Left lung (tissue), 10 donors: Measurements from ENCODE around the gene SELL. TPM values are rescaled to one million over a fixed set of nuclear protein-coding genes. Genes with fewer than 3 reads are reported as not detected.

Source experiments
- ATAC-seq: fragments of 200-7000 bp; cut with Tn5 transposase; one replicate; pipeline ENCODE4 v1.9.1; 2020; ENCODE audit warnings: moderate library complexity
- DNase-seq, 4 donors: peaks; one replicate each; pipeline ENCODE4 v3.0.0-alpha.2; 2013 to 2020
- H3K27ac ChIP-seq, 2 donors: fragments of 200-600 bp; sonication (generic) in 1 of 2; one replicate each; pipeline versions ENCODE4 v1.5.0 to v1.8.0; 2020 to 2021
- H3K27me3 ChIP-seq, 2 donors: fragments of 200-600 bp; sonication (generic) in 1 of 2; one replicate each; pipeline versions ENCODE4 v1.5.0 to v1.8.0; 2020 to 2021
- H3K36me3 ChIP-seq, 2 donors: fragments of 200-600 bp; sonication (generic) in 1 of 2; one replicate each; pipeline versions ENCODE4 v1.5.0 to v1.8.0; 2020 to 2021
- H3K4me1 ChIP-seq, 2 donors: fragments of 200-600 bp; one replicate each; pipeline ENCODE4 v1.8.0; 2021
- H3K4me3 ChIP-seq, 2 donors: fragments of 200-600 bp; sonication (generic) in 1 of 2; one replicate each; pipeline versions ENCODE4 v1.5.0 to v1.8.0; 2020 to 2021; ENCODE audit warnings: mild to moderate bottlenecking in 1 of 2
- H3K9me3 ChIP-seq, 2 donors: fragments of 200-600 bp; sonication (generic) in 1 of 2; one replicate each; pipeline versions ENCODE4 v1.5.0 to v1.8.0; 2020 to 2021
- intact Hi-C, 2 donors: fragments of 100-400 bp; cut with DNase I; formaldehyde crosslinking; loops; one replicate each; pipeline versions ENCODE4 v1.11.2 to v1.14.2; 2022
- polyA plus RNA-seq, 6 donors: library from polyadenylated mRNA; unstranded; fragments of 120-200 nt; gene quantifications; one replicate each; pipeline ENCODE4 v1.2.1, GENCODE V29; 2013; ENCODE audit not compliant: insufficient read length in 6 of 6
- total RNA-seq, 2 donors: library from RNA; stranded (reverse); fragmentation: NEBNext Ultra II Directional; extraction: Animal tissue kit (Norgen Biotek cat#: 25700); gene quantifications; one replicate each; pipeline ENCODE4 v1.2.1, GENCODE V29; 2021
- TF ChIP-seq, protein P1 (sequence below), 2 donors: fragments of 200-600 bp; sonication (generic) in 1 of 2; IDR thresholded peaks; one replicate each; pipeline versions ENCODE4 v1.5.0 to v1.8.0; 2021; ENCODE audit warnings: antibody characterized with exemption in 2 of 2
- donor health status: DM: no; HTN: yes; CAD: no.
- donor health status: DM: no; HTN: no; CAD: no.

SELL gene
- total and polyA plus RNA-seq, 8 donors = 2.6 to 59.2 (median 3.9) TPM

DNA sequence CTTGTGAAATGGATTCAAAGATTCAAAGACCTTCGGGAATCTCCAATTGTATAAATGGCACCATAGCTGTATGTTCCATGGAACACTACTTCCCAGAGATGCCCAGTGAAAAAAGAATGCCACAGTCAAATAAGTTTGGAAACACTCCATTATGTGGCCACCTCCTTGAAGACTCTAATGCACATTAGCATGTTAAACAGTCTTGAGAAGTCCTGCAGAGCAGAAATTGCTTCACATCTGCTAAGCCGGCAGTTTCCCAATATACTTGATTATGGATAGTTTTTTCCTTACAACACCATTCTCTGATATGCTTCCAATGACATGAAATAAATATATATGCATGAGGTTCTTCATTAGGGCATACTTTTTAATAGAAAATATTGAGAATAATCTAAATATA lies 35.1 kb upstream of the SELL start:
- no peaks in the 10 kb centered on the region for H3K4me1 ChIP-seq
- ATAC-seq = no peak
- TF ChIP-seq, protein P1, sequence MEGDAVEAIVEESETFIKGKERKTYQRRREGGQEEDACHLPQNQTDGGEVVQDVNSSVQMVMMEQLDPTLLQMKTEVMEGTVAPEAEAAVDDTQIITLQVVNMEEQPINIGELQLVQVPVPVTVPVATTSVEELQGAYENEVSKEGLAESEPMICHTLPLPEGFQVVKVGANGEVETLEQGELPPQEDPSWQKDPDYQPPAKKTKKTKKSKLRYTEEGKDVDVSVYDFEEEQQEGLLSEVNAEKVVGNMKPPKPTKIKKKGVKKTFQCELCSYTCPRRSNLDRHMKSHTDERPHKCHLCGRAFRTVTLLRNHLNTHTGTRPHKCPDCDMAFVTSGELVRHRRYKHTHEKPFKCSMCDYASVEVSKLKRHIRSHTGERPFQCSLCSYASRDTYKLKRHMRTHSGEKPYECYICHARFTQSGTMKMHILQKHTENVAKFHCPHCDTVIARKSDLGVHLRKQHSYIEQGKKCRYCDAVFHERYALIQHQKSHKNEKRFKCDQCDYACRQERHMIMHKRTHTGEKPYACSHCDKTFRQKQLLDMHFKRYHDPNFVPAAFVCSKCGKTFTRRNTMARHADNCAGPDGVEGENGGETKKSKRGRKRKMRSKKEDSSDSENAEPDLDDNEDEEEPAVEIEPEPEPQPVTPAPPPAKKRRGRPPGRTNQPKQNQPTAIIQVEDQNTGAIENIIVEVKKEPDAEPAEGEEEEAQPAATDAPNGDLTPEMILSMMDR (IDR thresholded peaks at IDR 0.05) = no peak
- no peaks in the 10 kb centered on the region for H3K36me3 ChIP-seq
- intact Hi-C loops = no loop called here
- DNase-seq = no peak
- no peak overlapping the region for H3K27ac ChIP-seq
- H3K4me3 ChIP-seq = no peak overlapping the region
- H3K9me3 ChIP-seq = no peaks in the 10 kb centered on the region
- H3K27me3 ChIP-seq = no peaks in the 10 kb centered on the region

DNA sequence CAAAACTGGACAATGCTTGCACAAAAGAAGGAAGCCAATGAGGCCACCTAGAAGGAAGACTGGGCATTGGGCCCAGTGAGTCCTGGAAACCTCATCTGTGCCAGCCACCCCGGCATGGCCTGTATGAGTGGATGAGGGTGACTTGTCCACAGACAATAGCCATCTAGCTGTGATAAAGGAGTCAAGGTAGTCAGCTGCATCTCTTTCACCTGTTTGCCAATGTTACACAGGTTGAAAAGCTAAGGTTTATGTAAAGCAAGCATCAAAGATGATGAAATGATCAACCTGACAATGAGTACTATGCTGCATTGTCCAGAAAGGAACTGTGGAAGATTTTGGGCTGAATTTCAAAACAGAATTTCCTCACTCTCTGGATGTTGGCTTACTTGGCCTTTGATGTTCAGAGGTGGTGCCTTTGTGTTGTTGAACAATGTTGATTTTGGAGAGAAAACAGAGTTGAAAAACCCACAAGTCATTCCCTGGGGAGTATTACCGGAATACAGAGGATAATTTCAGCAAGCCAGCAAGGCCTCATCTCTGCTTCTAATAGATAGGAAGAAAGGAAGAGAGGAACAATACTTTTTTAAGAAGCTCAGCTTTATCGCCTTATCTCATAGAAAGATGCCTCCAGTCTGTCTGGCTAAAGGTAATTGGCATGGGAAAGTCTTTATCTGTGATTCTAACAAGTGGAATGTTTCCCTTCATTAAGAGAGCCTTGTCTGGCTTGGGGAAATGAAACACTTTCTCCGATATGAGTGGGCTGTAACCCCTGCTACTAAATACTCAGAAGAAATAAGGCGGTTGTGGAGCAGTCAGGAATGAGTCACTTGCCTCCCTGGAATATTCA lies 33.8 kb upstream of the SELL start:
- DNase-seq (no peak), ATAC-seq (peak; percentile 26)
- no peak overlapping the region for H3K27ac ChIP-seq
- no peaks in the 10 kb centered on the region for H3K9me3 ChIP-seq
- H3K4me1 ChIP-seq = no peaks in the 10 kb centered on the region
- intact Hi-C loops = no loop called here
- no peak overlapping the region for H3K4me3 ChIP-seq
- TF ChIP-seq, protein P1 (IDR thresholded peaks at IDR 0.05) = no peak
- no peaks in the 10 kb centered on the region for H3K27me3 ChIP-seq
- no peaks in the 10 kb centered on the region for H3K36me3 ChIP-seq

DNA sequence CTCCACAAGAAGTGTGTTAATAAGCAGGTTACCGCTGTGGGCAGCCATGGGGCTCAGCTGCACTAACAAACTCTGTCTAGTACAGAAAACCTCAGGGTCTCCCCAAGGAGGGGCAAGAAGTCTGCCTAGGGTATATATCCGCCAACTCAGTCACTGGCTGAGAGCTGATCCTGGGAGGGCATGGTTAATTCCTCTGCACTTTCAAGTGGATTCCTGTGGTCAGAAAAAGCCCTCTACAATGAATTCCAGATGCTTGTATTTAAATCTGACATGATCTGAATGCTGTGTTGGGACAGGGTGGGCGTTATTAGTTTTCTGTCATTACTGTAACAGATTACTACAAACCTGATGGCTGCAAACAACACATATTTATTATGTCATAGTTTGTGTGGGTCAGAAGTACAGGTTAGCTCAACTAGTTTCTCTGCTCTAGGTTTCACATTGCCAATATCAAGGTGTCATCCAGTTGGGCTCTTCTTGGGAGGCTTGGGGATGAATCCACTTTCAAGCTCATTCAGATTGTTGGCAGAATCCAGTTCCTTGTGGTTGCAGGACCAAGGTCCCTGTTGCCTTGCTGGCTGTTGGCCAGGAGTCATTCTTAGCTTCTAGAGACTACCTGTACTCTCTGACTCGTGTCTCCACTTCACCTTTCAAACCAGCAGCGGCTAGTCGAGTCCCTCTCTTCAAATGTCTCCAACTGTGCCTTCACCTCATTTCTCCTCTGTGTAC lies 30.4 kb upstream of the SELL start:
- Histone ChIP-seq H3K9me3 (no peaks in the 10 kb centered on the region), H3K27me3 (no peaks in the 10 kb centered on the region), H3K4me3 (no peak overlapping the region), H3K27ac (no peak overlapping the region), H3K4me1 (peaks cover 0 to 5% of the 10 kb centered on the region in 2 donors), H3K36me3 (no peaks in the 10 kb centered on the region)
- intact Hi-C loops = no loop called here
- ATAC-seq (peak; percentile 86), DNase-seq (peak in 2 of 4 donors; percentile 31 to 54)
- TF ChIP-seq, protein P1 (IDR thresholded peaks at IDR 0.05) = no peak

DNA sequence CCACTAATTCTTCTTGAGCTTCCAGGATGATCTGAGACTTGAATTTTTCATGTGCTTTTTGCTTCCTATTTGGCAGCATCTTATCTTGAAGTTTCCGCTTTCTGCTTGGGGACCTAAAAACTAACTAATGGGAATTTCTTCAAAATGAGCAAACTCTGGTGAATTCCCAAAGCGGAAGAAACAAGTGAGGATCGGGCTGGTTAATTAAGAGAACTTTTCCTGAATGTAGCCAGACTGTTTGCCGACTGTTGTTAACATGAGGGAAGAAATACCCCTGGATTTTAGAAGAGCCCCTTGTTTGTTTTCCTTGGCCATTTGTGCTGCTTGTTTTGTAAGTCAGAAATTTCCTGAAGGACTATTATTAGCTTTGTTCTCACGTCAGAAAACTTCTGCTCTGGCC lies 28.6 kb upstream of the SELL start:
- TF ChIP-seq, protein P1 (IDR thresholded peaks at IDR 0.05) = no peak
- Histone ChIP-seq H3K4me1 (peaks cover 0 to 5% of the 10 kb centered on the region in 2 donors), H3K9me3 (no peaks in the 10 kb centered on the region), H3K27me3 (no peaks in the 10 kb centered on the region), H3K27ac (no peak overlapping the region), H3K4me3 (no peak overlapping the region), H3K36me3 (no peaks in the 10 kb centered on the region)
- DNase-seq (no peak), ATAC-seq (no peak)
- intact Hi-C loops = no loop called here

DNA sequence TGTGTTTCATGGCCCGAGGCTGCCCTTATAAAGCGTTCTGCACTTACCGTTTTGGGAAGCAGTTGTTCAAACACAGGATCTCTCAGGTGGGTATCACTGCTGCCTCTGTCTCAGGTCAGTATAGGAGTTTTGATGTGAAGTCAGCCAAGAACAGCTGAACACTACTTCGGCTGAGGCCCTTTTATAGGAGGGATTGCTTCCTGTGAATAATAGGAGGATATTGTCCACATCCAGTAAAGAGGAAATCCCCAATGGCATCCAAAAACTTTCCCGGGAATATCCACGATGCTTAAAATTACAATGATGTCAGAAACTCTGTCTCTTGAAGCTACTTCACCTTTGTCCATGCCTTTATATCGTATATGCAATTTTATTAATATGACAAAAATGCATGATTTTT lies 22.5 kb upstream of the SELL start, which contains the start of gene SELE:
TSS of gene SELE (minus strand) at position 156 of the 400 bp plus-strand sequence. CDS start 467 bp downstream, outside the sequence.
- TF ChIP-seq, protein P1 (IDR thresholded peaks at IDR 0.05) = no peak
- H3K27ac ChIP-seq = no peak within 1 kb of the TSS
- no peak for DNase-seq
- no peaks in the 10 kb centered on the region for H3K27me3 ChIP-seq
- intact Hi-C loops = no loop called here
- ATAC-seq = no peak
- H3K4me1 ChIP-seq = no peaks in the 10 kb centered on the region
- no peaks in the 10 kb centered on the region for H3K9me3 ChIP-seq
- no peaks in the 10 kb centered on the region for H3K36me3 ChIP-seq
- no peak within 1 kb of the TSS for H3K4me3 ChIP-seq
